ENCODE data around the gene IRF6.
A peak's percentile ranks its signal among the peaks of the same experiment; 100 is the strongest.

Gene IRF6

DNA sequence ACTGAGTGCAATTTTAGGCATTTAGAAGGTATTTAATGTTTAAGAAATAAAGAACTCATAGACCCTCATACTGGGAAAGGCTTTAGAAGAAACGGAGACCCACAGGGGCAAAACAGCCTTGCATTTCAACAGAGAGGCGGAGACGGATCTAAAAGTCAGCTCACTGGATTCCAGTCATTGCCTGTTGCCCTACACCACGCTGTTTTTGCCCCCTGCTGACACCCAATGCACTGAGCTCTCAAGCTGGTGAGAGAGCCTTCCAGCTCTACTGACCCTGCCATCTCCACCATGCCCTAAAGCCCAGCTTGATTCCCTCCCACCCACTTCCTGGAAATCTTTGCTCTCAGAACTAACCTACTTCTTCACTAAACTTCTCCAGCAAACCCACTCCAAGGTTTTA, 57.3 kb downstream of the IRF6 start:
- H3K4me3 ChIP-seq (ENCODE audit: low read length in 2 of 2) = no peak overlapping the region
- H3K36me3 ChIP-seq (ENCODE audit: control insufficient read depth in 2 of 2, insufficient read depth in 2 of 2, low read length in 2 of 2) = no peaks in the 10 kb centered on the region
- no peak overlapping the region for H3K27ac ChIP-seq (ENCODE audit: low read length)
- no peaks in the 10 kb centered on the region for H3K9me3 ChIP-seq (ENCODE audit: control insufficient read depth in 2 of 2, low read length in 2 of 2)
- H3K4me1 ChIP-seq (ENCODE audit: control insufficient read depth, insufficient read depth, low read length) = peaks cover 8% of the 10 kb centered on the region
- H3K27me3 ChIP-seq (ENCODE audit: control insufficient read depth in 1 of 2, insufficient read depth in 2 of 2, low read length in 2 of 2) = no peaks in the 10 kb centered on the region
- no peak overlapping the region for H3K9ac ChIP-seq (ENCODE audit: low read length in 2 of 2)

DNA sequence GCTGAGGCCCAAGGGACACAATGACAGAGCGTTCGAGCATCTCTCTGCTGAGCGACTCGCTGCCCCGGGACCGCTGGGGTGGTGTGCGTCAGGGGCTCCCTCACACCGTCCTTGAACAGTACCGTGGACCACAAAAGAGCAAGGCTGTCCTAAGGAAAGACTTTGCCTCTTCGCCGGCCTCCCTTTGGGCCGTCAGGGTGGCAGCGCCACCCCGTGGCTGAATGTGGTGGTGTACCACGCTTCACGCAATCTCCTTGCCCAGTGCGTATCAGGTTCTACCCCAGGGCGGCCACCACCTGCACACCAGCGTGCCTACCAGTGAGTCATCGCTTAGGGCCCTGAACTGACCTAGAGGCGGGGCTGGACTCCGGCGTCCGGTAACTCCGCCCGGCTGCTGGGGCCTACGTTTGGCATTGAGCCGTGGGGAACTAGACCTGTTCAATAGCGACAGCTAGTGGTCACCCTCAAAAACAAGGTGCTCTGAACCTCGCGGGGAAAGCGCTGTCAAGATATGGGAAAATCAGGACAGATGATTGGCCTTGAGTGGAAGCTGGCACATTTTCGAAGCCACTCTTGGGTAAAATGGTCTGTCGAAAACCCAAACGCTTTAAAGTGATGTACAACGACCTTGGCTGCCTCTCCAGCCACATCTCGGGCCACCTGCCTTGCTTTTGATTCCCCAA, 58.2 kb downstream of the IRF6 start:
- peaks cover 13% of the 10 kb centered on the region for H3K4me1 ChIP-seq (ENCODE audit: control insufficient read depth, insufficient read depth, low read length)
- no peaks in the 10 kb centered on the region for H3K27me3 ChIP-seq (ENCODE audit: control insufficient read depth in 1 of 2, insufficient read depth in 2 of 2, low read length in 2 of 2)
- H3K9ac ChIP-seq (ENCODE audit: low read length in 2 of 2) = peak overlapping the region in 1 of 2 donors; percentile 48
- H3K27ac ChIP-seq (ENCODE audit: low read length) = peak overlapping the region; percentile 13
- no peaks in the 10 kb centered on the region for H3K36me3 ChIP-seq (ENCODE audit: control insufficient read depth in 2 of 2, insufficient read depth in 2 of 2, low read length in 2 of 2)
- H3K9me3 ChIP-seq (ENCODE audit: control insufficient read depth in 2 of 2, low read length in 2 of 2) = no peaks in the 10 kb centered on the region
- H3K4me3 ChIP-seq (ENCODE audit: low read length in 2 of 2) = peak overlapping the region; percentile 64 to 72

DNA sequence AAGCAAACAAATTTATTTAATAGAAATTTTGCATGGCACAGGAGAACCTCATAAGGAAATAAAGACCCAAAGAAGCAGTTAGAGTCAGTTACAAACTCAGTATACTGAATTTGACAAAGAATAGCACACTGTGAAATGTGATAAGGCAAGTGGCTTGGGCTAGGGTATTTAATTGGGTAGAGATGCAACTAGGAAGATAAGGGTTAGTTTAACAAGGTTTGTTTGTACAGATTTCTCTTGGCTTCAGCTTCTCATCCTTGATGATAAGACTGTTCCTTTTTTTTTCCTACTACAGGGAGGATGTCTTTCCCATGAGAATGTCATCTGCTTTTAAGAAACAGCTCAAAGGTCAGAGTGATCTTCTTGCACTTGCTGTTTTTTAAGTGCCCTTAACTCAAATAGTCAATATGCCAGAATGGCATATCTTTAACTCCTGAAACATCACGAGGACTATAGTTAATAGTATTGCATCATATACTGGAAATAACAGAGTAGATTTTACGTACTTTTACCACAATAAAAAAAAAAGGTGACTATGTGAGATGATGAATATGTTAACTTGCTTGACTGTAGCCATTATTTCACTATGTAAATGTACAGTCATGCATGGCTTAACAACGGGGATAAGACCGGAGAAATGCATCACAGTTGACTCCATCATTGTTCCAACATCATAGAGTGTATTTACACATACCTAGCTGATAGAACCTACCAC, 59.3 kb downstream of the IRF6 start:
- H3K4me3 ChIP-seq (ENCODE audit: low read length in 2 of 2) = no peak overlapping the region
- H3K27me3 ChIP-seq (ENCODE audit: control insufficient read depth in 1 of 2, insufficient read depth in 2 of 2, low read length in 2 of 2) = no peaks in the 10 kb centered on the region
- no peak overlapping the region for H3K27ac ChIP-seq (ENCODE audit: low read length)
- H3K9me3 ChIP-seq (ENCODE audit: control insufficient read depth in 2 of 2, low read length in 2 of 2) = no peaks in the 10 kb centered on the region
- H3K36me3 ChIP-seq (ENCODE audit: control insufficient read depth in 2 of 2, insufficient read depth in 2 of 2, low read length in 2 of 2) = no peaks in the 10 kb centered on the region
- peaks cover 19% of the 10 kb centered on the region for H3K4me1 ChIP-seq (ENCODE audit: control insufficient read depth, insufficient read depth, low read length)
- no peak overlapping the region for H3K9ac ChIP-seq (ENCODE audit: low read length in 2 of 2)

DNA sequence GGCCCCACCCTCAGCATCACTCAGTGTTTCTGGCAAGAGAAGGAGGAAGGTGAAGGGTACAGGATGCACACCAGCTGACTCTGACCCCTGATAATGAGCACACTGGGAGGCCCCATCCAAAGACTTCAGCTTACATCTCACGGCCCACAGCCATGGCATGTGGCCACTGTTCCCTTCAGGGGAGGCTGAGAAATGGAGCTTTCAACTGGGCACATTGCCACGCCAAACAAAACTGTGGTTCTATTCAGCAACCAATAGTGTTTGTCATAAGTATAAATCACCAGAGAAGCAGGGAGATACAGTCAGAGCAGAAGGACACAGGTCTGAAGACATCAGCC, 62.8 kb downstream of the IRF6 start:
- H3K9ac ChIP-seq (ENCODE audit: low read length in 2 of 2) = no peak overlapping the region
- H3K4me3 ChIP-seq (ENCODE audit: low read length in 2 of 2) = peak overlapping the region in 1 of 2 donors; percentile 55
- H3K27me3 ChIP-seq (ENCODE audit: control insufficient read depth in 1 of 2, insufficient read depth in 2 of 2, low read length in 2 of 2) = no peaks in the 10 kb centered on the region
- no peaks in the 10 kb centered on the region for H3K36me3 ChIP-seq (ENCODE audit: control insufficient read depth in 2 of 2, insufficient read depth in 2 of 2, low read length in 2 of 2)
- no peak overlapping the region for H3K27ac ChIP-seq (ENCODE audit: low read length)
- peaks cover 19% of the 10 kb centered on the region for H3K4me1 ChIP-seq (ENCODE audit: control insufficient read depth, insufficient read depth, low read length)
- no peaks in the 10 kb centered on the region for H3K9me3 ChIP-seq (ENCODE audit: control insufficient read depth in 2 of 2, low read length in 2 of 2)

DNA sequence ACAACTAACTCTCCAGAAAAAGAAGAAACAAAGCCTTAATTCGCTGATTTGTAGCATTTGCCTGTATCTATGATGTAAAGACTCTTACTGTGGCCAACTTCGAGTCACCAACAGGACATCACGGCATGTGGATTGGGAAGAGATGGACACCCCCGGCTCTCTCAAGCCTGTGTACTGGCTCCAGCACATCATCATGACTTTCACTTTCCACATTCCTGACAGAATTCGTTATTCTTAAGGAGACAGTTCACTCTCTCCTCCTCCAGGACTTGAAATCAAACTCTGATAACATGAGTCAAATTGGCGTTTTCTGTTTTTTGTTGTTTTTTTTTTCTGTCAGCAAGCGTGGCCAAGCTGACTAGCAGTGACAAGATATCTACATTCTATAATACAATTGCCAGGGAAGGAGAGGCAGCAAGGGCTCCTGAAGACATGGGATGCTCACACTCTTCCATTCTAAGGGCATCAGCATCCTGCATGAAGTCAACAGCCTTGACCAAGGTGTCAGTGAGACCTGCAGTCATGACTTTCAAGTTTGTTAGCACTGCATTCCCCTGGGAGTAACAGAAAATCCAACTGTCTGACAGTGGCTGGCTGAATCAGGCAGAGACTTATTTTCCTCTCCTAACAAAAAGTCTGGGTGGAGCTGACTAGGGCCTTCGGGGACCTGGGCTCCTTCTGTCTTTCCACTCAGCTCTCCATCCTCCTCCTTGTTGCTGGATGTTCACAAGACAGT, 63.4 kb downstream of the IRF6 start:
- Histone ChIP-seq H3K9ac (ENCODE audit: low read length in 2 of 2) (peak overlapping the region in 1 of 2 donors; percentile 21), H3K27me3 (ENCODE audit: control insufficient read depth in 1 of 2, insufficient read depth in 2 of 2, low read length in 2 of 2) (no peaks in the 10 kb centered on the region), H3K4me3 (ENCODE audit: low read length in 2 of 2) (peak overlapping the region in 1 of 2 donors; percentile 55), H3K9me3 (ENCODE audit: control insufficient read depth in 2 of 2, low read length in 2 of 2) (no peaks in the 10 kb centered on the region), H3K4me1 (ENCODE audit: control insufficient read depth, insufficient read depth, low read length) (peaks cover 14% of the 10 kb centered on the region), H3K27ac (ENCODE audit: low read length) (peak overlapping the region; percentile 11), H3K36me3 (ENCODE audit: control insufficient read depth in 2 of 2, insufficient read depth in 2 of 2, low read length in 2 of 2) (no peaks in the 10 kb centered on the region)

DNA sequence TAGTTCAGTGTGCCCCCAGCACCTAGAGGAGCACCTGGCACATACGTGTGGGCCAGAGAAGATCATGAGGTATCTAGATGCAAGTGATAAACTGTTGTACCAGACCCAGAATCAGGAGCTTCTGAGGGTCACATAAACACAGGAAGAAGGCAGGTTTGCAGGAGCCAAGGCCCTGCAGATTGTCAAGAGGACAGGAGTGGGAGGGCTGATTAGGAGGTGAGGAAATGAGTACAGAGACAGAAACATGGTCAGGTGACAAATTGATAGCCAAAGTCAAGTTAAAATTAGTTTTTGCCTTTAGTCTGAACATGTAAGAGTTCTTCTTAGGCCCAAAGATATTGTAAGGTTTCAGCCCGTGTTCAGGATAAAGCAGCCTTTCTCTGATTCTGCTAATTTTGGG, 64.1 kb downstream of the IRF6 start:
- peak overlapping the region in 1 of 2 donors; percentile 21 for H3K9ac ChIP-seq (ENCODE audit: low read length in 2 of 2)
- H3K4me3 ChIP-seq (ENCODE audit: low read length in 2 of 2) = peak overlapping the region in 1 of 2 donors; percentile 55

DNA sequence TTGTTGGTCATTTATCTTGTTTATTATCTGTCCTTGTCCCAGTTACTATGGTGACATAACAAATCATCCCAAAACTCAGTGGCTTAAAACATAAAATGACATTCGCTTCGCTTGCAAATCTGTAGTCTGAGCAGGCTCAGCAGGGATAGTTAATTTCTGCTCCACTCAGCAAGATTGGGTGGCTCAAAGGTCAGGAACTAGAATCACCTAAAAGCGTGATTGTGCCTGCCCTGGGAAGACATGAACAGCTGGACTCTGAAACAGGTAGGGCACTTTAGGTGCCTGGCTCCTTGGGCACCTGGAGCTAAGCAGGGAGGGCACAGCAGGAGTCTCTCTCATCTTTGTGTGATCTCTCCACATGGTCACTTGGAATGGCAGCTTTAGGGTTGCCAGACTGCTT, 64.7 kb downstream of the IRF6 start:
- H3K36me3 ChIP-seq (ENCODE audit: control insufficient read depth in 2 of 2, insufficient read depth in 2 of 2, low read length in 2 of 2) = no peaks in the 10 kb centered on the region
- H3K4me1 ChIP-seq (ENCODE audit: control insufficient read depth, insufficient read depth, low read length) = peaks cover 11% of the 10 kb centered on the region
- H3K9me3 ChIP-seq (ENCODE audit: control insufficient read depth in 2 of 2, low read length in 2 of 2) = no peaks in the 10 kb centered on the region
- H3K9ac ChIP-seq (ENCODE audit: low read length in 2 of 2) = no peak overlapping the region
- no peaks in the 10 kb centered on the region for H3K27me3 ChIP-seq (ENCODE audit: control insufficient read depth in 1 of 2, insufficient read depth in 2 of 2, low read length in 2 of 2)
- no peak overlapping the region for H3K4me3 ChIP-seq (ENCODE audit: low read length in 2 of 2)
- H3K27ac ChIP-seq (ENCODE audit: low read length) = no peak overlapping the region

More for the DNA sequence above, 64.1 kb downstream of the IRF6 start:
- Histone ChIP-seq H3K4me1 (ENCODE audit: control insufficient read depth, insufficient read depth, low read length) (peaks cover 11% of the 10 kb centered on the region), H3K9me3 (ENCODE audit: control insufficient read depth in 2 of 2, low read length in 2 of 2) (no peaks in the 10 kb centered on the region), H3K36me3 (ENCODE audit: control insufficient read depth in 2 of 2, insufficient read depth in 2 of 2, low read length in 2 of 2) (no peaks in the 10 kb centered on the region), H3K27ac (ENCODE audit: low read length) (peak overlapping the region; percentile 11), H3K27me3 (ENCODE audit: control insufficient read depth in 1 of 2, insufficient read depth in 2 of 2, low read length in 2 of 2) (no peaks in the 10 kb centered on the region)

DNA sequence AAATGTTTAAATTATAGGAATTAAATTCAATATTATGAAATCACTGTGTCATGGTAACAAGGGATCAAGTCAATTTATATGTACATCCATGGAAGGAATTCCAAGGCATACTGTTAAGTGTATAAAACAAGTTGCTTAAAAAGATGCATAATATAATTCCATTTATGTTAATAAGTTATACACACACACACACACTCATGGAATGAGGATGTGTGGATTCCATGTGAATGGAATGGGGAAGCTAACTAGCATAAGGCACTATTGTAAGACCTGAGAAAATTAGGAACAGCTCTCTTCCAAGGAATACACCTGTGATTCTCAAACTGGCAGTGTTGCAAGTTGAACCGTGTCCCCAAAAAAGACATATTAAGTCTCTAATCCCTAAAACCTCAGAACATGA, 67.7 kb downstream of the IRF6 start:
- Histone ChIP-seq H3K27ac (ENCODE audit: low read length) (no peak overlapping the region), H3K4me1 (ENCODE audit: control insufficient read depth, insufficient read depth, low read length) (peaks cover 15% of the 10 kb centered on the region), H3K9me3 (ENCODE audit: control insufficient read depth in 2 of 2, low read length in 2 of 2) (no peaks in the 10 kb centered on the region), H3K9ac (ENCODE audit: low read length in 2 of 2) (no peak overlapping the region), H3K27me3 (ENCODE audit: control insufficient read depth in 1 of 2, insufficient read depth in 2 of 2, low read length in 2 of 2) (no peaks in the 10 kb centered on the region), H3K36me3 (ENCODE audit: control insufficient read depth in 2 of 2, insufficient read depth in 2 of 2, low read length in 2 of 2) (no peaks in the 10 kb centered on the region), H3K4me3 (ENCODE audit: low read length in 2 of 2) (no peak overlapping the region)

DNA sequence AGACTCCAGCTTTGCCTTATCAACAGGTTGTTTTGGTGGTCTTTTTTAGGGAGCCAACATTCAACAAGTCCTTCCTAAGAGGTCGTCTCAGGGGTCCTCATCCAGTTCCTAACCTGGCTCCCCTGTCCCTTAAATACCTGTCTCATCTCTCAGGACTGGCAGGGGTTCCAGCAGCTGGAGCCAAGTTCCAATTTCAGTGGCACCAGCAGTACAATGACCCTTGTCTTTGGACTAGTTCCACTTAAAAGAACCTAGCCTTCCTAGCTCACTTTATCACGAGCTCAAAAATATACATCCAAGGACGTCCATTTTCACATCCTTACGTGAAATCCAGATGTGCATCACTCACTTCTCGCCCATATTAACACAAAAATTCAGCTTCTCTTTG, 68.8 kb downstream of the IRF6 start:
- no peak overlapping the region for H3K27ac ChIP-seq (ENCODE audit: low read length)
- H3K4me1 ChIP-seq (ENCODE audit: control insufficient read depth, insufficient read depth, low read length) = peaks cover 11% of the 10 kb centered on the region
- H3K36me3 ChIP-seq (ENCODE audit: control insufficient read depth in 2 of 2, insufficient read depth in 2 of 2, low read length in 2 of 2) = no peaks in the 10 kb centered on the region
- H3K9ac ChIP-seq (ENCODE audit: low read length in 2 of 2) = no peak overlapping the region
- no peaks in the 10 kb centered on the region for H3K27me3 ChIP-seq (ENCODE audit: control insufficient read depth in 1 of 2, insufficient read depth in 2 of 2, low read length in 2 of 2)
- no peak overlapping the region for H3K4me3 ChIP-seq (ENCODE audit: low read length in 2 of 2)
- no peaks in the 10 kb centered on the region for H3K9me3 ChIP-seq (ENCODE audit: control insufficient read depth in 2 of 2, low read length in 2 of 2)

DNA sequence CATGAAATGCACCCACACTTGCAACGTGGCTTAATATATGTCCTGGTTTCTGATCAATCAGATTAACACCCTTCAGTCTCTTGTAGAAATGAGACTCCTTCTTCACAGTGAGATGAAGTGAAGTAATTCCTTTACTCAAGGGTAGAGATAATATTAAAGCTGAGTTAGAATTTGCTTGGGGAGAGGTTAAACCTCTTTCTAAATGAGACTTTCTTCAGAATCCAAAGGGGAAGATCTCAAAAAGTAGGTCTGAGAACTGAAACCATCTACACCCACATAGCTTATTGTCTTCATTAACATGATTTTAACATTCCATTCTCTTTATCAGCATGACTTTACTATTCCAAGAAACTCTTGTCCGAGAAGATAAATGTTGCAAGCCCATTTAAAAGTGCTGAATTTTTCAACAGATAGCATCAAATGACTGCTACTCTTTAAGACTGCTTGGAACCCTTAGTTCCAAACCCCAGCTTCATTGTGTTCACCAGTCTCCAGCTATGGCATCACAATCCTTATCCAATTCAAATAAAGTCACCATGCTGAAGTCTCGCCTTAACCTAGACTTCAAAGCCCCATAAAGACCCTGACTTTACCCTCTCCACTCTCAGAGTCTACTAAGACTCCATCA, 69.3 kb downstream of the IRF6 start:
- H3K4me3 ChIP-seq (ENCODE audit: low read length in 2 of 2) = no peak overlapping the region
- H3K4me1 ChIP-seq (ENCODE audit: control insufficient read depth, insufficient read depth, low read length) = peaks cover 7% of the 10 kb centered on the region
- H3K9ac ChIP-seq (ENCODE audit: low read length in 2 of 2) = no peak overlapping the region
- no peaks in the 10 kb centered on the region for H3K9me3 ChIP-seq (ENCODE audit: control insufficient read depth in 2 of 2, low read length in 2 of 2)
- H3K36me3 ChIP-seq (ENCODE audit: control insufficient read depth in 2 of 2, insufficient read depth in 2 of 2, low read length in 2 of 2) = no peaks in the 10 kb centered on the region
- no peaks in the 10 kb centered on the region for H3K27me3 ChIP-seq (ENCODE audit: control insufficient read depth in 1 of 2, insufficient read depth in 2 of 2, low read length in 2 of 2)
- H3K27ac ChIP-seq (ENCODE audit: low read length) = no peak overlapping the region
